MG63 (cell line): Measurements from ENCODE around the gene SLC35B1. TPM values are rescaled to one million over a fixed set of nuclear protein-coding genes. Genes with fewer than 3 reads are reported as not detected.
"Not testable (repeated sequence)": the region's sequence is repeated elsewhere in the genome, so short reads cannot be mapped to it uniquely, and the experiment has no call there.

ENCODE experiments used
- DNase-seq: peaks from one replicate; pipeline ENCODE4 v3.0.0-alpha.2; 2020
- H3K27me3 ChIP-seq: fragments of 250-450 bp; sonication (Bioruptor Pico); 2 replicates; pipeline ENCODE4 v1.5.1; 2020; ENCODE audit warnings: mild to moderate bottlenecking, moderate library complexity
- H3K36me3 ChIP-seq: fragments of 250-450 bp; sonication (Bioruptor Pico); 2 replicates; pipeline ENCODE4 v1.5.1; 2020; ENCODE audit warnings: mild to moderate bottlenecking, moderate library complexity
- H3K4me3 ChIP-seq: fragments of 250-450 bp; sonication (Bioruptor Pico); 2 replicates; pipeline ENCODE4 v1.5.1; 2020; ENCODE audit warnings: mild to moderate bottlenecking, moderate library complexity
- H3K9me3 ChIP-seq: fragments of 250-450 bp; sonication (Bioruptor Pico); 2 replicates; pipeline ENCODE4 v1.5.1; 2020; ENCODE audit warnings: mild to moderate bottlenecking, moderate library complexity
- total RNA-seq: library from RNA; depleted of rRNA; stranded (reverse); fragments of >200 nt; shearing (Covaris generic); gene quantifications from 2 replicates; pipeline ENCODE4 v1.2.3, GENCODE V29; 2014; ENCODE audit warnings: low replicate concordance

Gene SLC35B1
- total RNA-seq, 1 experiment from 2014 or later = 76.6 TPM

DNA sequence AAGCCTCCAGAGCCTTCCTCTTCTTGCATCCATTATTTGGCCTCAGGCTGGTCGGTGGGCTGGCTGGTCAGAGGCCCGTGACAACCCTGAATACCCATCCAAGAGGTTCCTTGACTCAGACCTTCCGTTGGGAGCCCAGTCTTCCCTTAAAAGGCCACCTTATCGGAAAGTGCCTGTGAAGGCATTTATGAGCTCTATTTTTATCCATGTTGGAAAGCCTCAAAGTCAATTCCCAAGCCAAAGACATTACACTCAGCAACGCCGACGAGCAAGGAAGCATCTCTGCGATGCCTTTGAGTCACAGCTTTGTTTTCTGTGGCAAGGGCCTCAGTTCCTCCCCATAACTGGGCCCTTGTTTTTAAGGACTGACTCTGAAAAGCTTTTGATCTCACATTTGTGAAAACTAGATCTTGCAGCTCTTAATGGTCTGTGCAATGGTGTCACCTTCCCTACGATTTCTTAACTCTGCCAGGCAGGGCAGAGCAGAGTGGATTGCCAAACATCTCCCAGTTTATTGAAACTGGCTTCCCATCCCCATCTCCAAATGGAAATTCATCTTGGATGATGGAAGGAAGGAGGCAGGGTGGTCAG lies 16.6 kb downstream of the SLC35B1 start:
- peak; percentile 14 for DNase-seq
- Histone ChIP-seq H3K9me3 (no peaks in the 10 kb centered on the region), H3K36me3 (no peaks in the 10 kb centered on the region), H3K4me3 (no peak overlapping the region), H3K27me3 (peaks cover 3% of the 10 kb centered on the region; the same call in 1 of the 2 replicates)

DNA sequence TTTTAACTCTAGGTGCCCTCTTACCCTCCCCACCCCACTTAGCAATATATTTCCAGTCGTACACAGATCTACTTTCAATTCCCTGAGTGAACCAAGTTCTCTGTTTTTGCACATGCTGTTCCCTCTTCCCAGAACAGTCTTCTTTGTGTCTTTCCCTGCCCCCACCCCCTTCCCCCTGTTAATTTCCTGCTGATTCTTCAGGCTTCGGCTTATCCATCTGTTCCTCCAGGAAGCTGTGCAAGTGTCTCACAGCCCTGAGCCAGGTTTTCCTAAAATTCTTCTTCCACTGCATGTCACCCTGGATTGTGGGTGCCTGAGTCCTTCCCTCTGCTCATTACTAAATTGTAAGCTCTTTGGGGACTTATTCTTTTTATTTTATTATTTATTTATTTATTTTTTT lies 17.5 kb downstream of the SLC35B1 start:
- Histone ChIP-seq H3K27me3 (peaks cover 3% of the 10 kb centered on the region; the same call in 1 of the 2 replicates), H3K4me3 (no peak overlapping the region), H3K36me3 (no peaks in the 10 kb centered on the region), H3K9me3 (no peaks in the 10 kb centered on the region)
- DNase-seq = no peak

DNA sequence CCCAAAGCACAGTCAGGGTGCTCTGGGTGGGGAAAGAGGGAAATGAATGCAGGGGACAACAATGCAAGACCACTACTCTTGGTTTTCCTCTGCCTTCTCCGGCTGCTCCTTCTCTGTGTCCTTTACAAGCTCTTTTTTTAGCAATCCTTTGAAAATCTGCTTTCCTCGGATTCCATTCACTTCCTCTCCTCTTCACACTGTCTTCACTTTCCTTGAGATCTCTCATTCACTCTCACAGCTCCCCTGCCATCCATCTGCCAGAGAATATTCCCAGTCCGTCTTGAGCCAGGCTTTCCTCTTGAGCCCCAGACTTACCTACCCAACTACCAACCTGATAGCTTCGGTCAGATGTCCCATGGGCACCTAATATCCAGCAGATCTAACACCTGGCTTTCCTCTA lies 18.9 kb downstream of the SLC35B1 start:
- Histone ChIP-seq H3K9me3 (no peaks in the 10 kb centered on the region), H3K27me3 (no peaks in the 10 kb centered on the region), H3K36me3 (no peaks in the 10 kb centered on the region), H3K4me3 (no peak overlapping the region)
- DNase-seq = no peak

DNA sequence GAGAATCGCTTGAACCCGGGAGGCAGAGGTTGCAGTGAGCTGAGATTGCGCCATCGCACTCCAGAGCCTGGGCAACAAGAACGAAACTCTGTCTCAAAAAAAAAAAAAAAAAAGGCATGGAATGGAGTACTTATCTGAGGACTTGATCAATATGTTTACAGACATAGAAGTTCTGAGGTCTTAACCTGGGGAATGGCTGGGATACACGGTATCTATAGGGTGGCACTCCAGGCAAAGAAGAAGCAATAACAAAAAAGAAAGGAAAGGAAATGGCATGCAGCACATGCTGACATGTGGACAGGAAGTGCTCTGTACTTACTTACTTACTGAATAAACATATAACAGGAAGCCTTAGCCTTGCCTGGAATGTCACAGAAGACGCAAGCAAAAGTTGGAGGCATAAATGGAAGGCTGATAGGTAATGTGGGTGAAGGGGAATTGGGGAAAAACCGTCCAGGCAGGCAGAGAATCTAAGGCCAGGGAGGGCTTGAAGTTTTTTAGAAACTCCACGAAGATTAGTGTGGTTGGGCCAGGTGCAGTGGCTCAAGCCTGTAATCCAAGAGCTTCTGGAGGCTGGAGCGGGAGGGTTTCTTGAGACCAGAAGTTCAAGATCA lies 19.8 kb downstream of the SLC35B1 start:
- Histone ChIP-seq H3K9me3 (no peaks in the 10 kb centered on the region), H3K4me3 (no peak overlapping the region), H3K36me3 (no peaks in the 10 kb centered on the region), H3K27me3 (no peaks in the 10 kb centered on the region)
- no peak for DNase-seq

DNA sequence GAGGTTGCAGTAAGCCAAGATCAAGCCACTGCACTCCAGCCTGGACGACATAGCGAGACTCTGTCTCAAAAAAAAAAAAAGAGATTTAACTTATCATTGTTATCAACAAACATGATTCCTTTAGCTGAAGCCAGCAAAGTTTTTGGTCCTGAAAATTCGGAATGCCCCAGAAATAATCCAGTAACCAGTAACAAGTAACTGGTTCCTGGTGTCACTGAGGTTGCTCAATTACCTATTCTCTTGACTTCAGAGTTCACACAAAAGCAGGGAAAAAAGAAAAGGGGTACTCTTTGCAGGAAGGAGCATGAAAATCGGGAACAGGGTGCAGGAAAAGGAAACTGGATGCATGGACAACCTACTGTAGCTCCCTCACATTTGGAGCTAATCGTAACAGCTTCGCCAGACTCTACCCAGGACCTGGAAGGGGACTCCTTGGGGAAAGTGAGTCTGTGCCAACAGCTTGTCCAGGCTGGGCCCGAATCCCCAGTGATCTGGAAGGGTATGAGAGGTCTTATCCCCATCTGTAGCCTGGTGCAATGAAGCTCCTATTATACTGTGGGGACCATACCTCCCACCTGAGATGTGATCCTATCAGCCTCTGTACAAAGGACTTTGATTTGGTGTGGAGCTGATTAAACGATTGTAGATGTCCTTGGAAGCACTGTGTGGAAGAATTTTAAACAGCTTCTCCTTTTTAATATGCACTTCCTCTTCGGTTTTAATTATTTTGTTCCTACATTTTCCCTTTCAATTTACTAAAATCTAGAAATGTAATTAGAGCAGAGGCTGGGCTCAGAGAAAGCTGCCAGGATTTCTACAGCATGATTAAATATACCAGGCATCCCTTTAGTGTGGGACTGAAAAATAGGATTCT lies 26.4 kb downstream of the SLC35B1 start:
- Histone ChIP-seq H3K9me3 (peaks cover 4% of the 10 kb centered on the region), H3K36me3 (peaks cover 4% of the 10 kb centered on the region; the same call in 1 of the 2 replicates), H3K27me3 (no peaks in the 10 kb centered on the region), H3K4me3 (no peak overlapping the region)
- no peak for DNase-seq

DNA sequence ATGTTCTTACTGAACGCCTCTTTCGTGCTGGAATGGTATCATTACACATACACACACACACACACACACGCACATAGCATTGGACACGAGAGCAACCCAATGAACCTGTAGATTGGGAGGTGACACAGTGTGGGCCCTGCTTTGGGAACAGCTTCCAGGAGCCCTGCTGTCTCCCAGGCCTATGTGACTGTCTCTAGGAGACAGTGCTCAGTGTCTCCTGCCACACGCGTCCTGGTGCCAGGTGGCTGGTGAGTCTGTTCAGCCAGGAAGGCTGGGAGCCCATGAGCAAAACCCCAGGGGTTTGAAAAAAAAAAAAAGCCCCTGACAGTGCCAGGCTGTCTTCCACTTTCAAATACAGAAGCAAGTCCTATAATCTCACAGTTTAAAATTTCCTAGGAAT lies 27.4 kb downstream of the SLC35B1 start:
- Histone ChIP-seq H3K36me3 (peaks cover 7% of the 10 kb centered on the region), H3K4me3 (no peak overlapping the region), H3K9me3 (peaks cover 4% of the 10 kb centered on the region), H3K27me3 (no peaks in the 10 kb centered on the region)
- no peak for DNase-seq

DNA sequence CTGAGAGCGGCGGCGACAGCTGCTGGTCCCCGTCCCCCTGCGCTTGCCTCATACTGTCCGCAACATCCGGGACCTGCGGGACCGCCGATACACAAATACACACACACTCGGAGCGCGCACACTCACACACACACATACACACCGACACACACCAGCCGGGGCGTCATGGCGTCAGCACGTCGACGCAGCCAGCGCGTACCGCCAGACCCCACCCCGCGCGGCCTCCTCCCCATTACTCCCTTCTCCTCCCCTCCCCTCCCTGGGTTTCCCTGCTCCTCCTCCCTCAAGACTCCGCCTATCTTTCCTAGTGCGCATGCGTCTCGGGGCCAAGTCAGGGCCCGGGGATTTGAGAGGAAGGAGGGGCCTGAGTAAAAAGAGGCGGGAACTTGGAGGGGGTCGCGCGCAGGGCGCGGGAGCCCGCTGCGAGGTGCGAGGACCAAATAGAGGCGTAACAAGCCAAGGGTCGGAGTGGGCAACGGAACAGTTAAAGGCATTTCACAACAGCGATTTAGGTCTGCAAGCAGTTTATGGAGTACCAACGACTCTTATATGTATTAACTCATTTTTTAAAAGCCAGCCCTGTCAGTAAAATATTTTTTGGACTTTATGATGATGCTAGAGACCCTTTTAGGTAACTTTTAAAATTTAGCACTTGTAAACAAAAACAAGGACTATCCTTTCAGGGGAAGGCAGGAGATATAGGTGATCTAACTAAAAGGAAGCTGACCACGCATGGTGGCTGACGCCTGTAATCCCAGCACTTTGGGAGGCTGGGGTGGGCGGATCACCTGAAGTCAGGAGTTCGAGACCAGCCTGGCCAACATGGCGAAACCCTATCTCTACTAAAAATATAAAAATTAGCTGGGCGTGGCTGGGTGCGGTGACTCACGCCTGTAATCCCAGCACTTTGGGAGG lies 29.6 kb downstream of the SLC35B1 start, which contains the start of gene SPOP:
Gene SPOP, minus strand, starts transcription at position 165 of the 915 bp plus-strand sequence. CDS start 55,287 bp downstream, outside the sequence.
- DNase-seq = peak; percentile 99
- H3K4me3 ChIP-seq = peak within 1 kb of the TSS; percentile 82
- peaks cover 23% of the 10 kb centered on the region for H3K36me3 ChIP-seq
- H3K9me3 ChIP-seq = peaks cover 4% of the 10 kb centered on the region
- H3K27me3 ChIP-seq = no peaks in the 10 kb centered on the region

DNA sequence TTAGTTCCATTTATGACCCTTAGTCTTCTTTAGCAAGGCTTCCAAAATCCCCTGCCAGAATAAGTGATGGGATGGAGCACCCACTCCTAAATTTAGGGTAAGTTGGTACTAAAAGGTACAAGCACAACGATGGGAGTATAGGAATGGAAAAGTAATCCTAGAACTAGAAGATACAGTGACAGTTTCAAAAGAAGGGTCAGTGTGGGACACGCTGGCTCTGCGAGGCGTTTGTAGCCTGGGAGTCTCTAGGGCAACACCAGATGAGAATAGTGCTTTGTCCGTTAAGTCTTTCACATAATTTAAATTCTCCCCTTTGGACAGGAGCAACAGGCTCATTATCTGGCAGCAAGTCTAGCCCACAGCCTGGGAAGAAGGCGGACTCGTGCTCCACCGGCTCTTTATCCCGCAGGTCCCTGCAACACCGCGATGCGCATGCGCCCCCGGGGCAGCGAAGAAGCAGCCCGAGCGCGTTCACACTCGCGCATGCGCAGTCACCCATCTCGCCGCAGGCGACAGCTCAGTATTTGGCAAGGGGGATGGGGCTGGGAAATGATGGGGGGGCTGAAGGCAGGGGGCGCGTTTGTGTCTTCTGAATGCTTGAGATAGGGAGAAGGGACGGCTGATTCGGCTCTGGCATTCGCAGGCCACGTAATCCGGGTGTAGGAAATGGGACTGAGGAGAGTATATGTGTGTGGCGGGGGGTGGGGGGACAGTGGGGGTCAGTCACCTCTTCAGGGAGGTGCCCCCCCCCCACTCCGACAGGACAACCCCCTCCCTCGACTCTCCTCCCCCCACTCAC lies 30.4 kb downstream of the SLC35B1 start:
- Histone ChIP-seq H3K9me3 (peaks cover 4% of the 10 kb centered on the region), H3K4me3 (peak overlapping the region; percentile 82), H3K27me3 (no peaks in the 10 kb centered on the region), H3K36me3 (peaks cover 23% of the 10 kb centered on the region)
- peak; percentile 95 for DNase-seq

DNA sequence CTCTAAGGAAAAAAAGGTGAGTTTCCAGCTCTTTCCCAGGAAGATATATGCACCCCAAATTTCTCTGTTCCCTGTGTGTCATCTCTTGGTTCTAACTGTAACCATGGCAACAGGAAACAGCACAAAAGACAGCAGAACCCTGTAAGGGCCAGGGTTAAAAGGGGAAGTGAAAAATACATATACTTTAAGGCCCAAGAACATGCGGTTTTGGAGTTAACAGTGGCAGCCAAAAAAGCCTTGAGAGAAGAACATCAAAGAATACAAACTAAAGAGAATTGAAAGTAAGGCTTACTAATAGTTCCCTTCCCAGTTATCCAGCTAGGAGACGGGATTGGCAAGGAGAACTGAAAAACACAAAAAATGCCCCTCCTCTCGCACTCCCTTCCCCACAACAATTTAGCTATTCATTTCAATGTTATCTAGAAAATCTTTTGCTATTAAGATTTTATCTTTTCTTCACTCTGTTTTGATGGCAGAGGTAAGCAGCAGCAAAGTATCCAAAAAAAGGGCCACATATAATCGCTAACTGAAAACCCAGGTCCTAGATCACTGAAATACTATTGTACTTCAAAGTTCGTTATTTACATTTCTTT lies 31.4 kb downstream of the SLC35B1 start:
- DNase-seq = no peak
- Histone ChIP-seq H3K4me3 (peak overlapping the region; percentile 82), H3K9me3 (peaks cover 4% of the 10 kb centered on the region), H3K36me3 (peaks cover 23% of the 10 kb centered on the region), H3K27me3 (no peaks in the 10 kb centered on the region)

DNA sequence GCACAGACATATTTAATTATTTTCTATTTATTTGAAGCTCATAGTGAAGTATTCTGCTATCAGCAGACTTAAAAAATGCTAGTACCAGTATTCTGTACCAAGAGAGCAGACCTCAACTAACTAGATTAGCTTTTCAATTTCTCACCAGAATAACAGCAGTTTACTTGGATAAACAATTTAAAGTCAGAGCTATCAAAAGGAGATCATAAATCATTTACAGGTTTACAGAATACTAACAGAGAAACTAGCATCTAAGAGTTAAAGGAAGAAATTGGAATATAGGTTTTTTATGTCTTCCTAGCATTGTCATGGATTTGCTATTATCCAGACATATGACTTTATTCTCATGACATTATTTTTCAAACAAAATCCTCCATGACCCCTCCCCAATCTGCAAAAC lies 33.3 kb downstream of the SLC35B1 start:
- peaks cover 4% of the 10 kb centered on the region for H3K9me3 ChIP-seq
- H3K27me3 ChIP-seq = no peaks in the 10 kb centered on the region
- peaks cover 23% of the 10 kb centered on the region for H3K36me3 ChIP-seq
- no peak for DNase-seq
- H3K4me3 ChIP-seq = no peak overlapping the region

DNA sequence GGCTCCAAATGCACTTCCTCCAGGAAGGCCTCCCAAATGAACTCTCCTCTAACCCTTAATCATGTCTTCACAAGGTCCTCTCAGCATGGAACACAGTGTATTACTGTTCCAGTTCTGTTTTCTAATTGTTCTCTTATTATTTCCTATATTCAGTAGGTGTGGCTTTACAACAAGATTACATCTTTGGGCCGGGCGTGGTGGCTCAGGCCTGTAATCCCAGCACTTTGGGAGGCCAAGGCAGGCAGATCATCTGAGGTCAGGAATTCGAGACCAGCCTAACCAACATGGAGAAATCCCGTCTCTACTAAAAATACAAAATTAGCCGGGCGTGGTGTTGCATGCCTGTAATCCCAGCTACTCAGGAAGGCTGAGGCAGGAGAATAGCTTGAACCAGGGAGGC lies 34.1 kb downstream of the SLC35B1 start:
- not testable (repeated sequence) for H3K4me3 ChIP-seq, H3K9me3 ChIP-seq, H3K27me3 ChIP-seq, DNase-seq
- peaks cover 23% of the 10 kb centered on the region for H3K36me3 ChIP-seq

DNA sequence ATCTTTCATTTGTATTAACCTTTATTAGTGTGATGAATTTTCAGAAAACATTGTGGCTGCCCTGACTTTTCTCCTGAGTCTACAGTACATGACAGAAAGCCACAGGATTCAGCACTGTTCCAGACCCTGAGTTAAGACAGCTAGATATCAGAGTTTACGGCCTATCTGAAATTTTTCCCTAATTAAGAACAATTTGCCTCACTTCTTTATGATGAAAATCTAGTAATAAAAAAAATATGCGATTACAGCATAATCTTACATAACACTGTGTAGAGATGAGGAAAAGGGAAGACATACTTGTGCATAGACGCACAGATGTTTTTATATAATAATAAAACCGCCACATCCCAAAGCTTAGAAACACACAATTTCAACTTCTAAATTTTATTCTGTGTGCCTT lies 37.1 kb downstream of the SLC35B1 start:
- no peak for DNase-seq
- H3K27me3 ChIP-seq = no peaks in the 10 kb centered on the region
- peaks cover 35% of the 10 kb centered on the region for H3K36me3 ChIP-seq
- H3K9me3 ChIP-seq = no peaks in the 10 kb centered on the region
- H3K4me3 ChIP-seq = no peak overlapping the region

DNA sequence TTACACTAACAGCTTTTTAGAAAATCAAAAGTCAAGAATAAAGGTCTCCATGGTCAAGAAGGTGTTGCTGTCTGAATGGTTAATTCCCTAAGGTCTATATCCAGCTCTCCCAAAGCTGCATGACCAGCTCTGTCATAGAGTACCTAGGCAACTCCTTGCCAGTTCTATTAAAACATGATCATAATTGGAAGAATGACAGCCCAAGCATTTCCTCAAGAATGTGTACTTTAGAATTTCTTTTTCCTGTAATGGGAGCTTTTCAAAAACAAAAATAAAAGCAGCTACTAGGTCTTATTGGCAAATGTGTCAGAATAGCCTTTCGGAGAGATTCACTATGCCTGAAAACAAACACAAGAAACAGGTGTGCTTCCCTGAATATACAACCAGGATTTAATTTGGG lies 37.8 kb downstream of the SLC35B1 start:
- Histone ChIP-seq H3K9me3 (no peaks in the 10 kb centered on the region), H3K27me3 (no peaks in the 10 kb centered on the region), H3K4me3 (no peak overlapping the region), H3K36me3 (peaks cover 33% of the 10 kb centered on the region)
- no peak for DNase-seq

DNA sequence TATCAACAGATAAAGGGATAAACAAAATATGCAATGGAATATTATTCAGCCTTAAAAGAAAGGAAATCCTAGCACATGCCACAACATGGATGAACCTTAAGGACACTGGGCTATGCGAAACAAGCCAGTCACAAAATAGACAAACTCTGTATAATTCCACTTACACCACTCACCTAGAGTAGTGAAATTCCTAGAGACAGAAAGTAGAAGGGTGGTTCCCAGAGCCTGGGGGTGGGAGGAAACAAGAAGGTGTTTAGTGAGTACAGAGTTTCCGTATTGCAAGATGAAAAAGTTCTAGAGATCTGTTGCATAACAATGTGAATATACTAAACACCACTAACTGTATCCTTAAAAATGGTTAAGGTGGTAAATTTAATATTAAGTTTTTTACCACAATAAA lies 39.9 kb downstream of the SLC35B1 start:
- no peaks in the 10 kb centered on the region for H3K27me3 ChIP-seq

DNA sequence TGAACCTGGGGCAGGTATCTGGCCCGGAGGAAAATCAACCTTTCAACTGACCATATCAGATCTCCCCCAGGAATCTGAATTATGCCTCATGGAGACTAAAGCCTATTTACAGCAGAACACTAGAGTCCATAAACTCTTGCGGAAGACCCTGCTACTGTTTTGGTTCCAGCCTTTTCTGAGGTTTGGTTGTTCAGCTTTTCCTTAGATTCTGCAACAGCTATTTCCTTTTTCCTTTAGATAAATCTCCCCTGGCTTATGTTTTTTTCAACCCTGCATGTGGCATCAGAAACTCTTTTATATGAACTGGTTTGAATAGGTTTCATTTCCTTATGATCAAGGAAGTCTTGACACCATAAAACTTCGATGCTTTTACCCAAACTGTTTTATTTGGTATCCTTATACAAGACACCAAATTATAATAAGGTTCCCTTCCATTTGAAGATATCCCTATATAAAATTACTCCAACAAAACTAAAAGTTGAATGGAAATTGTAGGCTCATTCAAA lies 43.0 kb downstream of the SLC35B1 start:
- Histone ChIP-seq H3K4me3 (no peak overlapping the region), H3K9me3 (no peaks in the 10 kb centered on the region), H3K36me3 (peaks cover 33% of the 10 kb centered on the region), H3K27me3 (no peaks in the 10 kb centered on the region)
- no peak for DNase-seq

More for the DNA sequence above, 39.9 kb downstream of the SLC35B1 start:
- peaks cover 27% of the 10 kb centered on the region for H3K36me3 ChIP-seq
- H3K9me3 ChIP-seq = no peaks in the 10 kb centered on the region
- H3K4me3 ChIP-seq = no peak overlapping the region
- no peak for DNase-seq
